ENCODE data around the gene HYOU1.
"Not testable (repeated sequence)": the region's sequence is repeated elsewhere in the genome, so short reads cannot be mapped to it uniquely, and the experiment has no call there.

HYOU1 gene

DNA sequence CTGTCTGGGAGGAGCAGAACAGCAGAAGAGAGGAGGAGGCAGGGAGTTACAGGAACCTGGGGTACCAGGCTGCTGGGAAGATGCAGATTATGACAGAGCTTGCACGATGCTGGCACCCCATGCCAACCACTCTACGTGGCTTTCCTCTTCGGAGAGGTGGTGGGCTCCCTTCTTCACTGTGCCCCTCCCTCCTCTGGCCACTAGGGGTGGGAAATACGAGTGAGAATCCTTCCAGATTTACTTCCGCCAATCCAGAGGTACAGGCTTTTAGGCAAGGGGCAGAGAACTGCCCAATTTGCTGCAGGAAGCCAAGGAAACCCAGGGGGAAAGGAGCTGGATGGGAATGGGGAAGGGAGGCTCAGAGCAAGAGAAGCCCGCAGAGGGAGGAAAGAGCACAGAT is 12.3 kb downstream of the HYOU1 start:
- Mint-ChIP-seq H3K27ac (no peak overlapping the region), H3K36me3 (ENCODE audit: low read depth) (peaks cover 39% of the 10 kb centered on the region), H3K27me3 (ENCODE audit: low read depth) (no peaks in the 10 kb centered on the region), H3K4me1 (ENCODE audit: low read depth) (peaks cover 8% of the 10 kb centered on the region), H3K4me3 (no peak overlapping the region), H3K9me3 (no peaks in the 10 kb centered on the region)

DNA sequence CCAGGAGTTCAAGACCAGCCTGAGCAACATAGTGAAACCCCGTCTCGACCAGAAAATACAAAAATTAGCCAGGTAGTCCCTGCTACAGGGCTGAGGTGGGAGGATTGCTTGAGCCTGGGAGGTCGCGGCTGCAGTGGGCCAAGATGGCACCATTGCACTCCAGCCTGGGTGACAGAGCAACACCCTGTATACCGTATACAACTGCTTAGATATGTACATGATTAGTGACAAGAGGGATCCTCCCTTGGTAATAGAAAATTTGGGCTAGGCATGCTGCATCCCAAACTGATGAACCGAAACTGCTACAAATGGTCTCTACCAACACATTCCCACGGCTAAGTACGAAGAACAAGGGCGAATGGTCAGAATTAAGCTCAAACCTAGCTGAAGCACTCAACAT is 14.1 kb downstream of the HYOU1 start:
- no peaks in the 10 kb centered on the region for H3K27me3 Mint-ChIP-seq (ENCODE audit: low read depth)
- no peak overlapping the region for H3K4me3 Mint-ChIP-seq
- no peak overlapping the region for H3K27ac Mint-ChIP-seq
- H3K36me3 Mint-ChIP-seq (ENCODE audit: low read depth): peaks cover 27% of the 10 kb centered on the region
- H3K4me1 Mint-ChIP-seq (ENCODE audit: low read depth): peaks cover 3% of the 10 kb centered on the region
- no peaks in the 10 kb centered on the region for H3K9me3 Mint-ChIP-seq

DNA sequence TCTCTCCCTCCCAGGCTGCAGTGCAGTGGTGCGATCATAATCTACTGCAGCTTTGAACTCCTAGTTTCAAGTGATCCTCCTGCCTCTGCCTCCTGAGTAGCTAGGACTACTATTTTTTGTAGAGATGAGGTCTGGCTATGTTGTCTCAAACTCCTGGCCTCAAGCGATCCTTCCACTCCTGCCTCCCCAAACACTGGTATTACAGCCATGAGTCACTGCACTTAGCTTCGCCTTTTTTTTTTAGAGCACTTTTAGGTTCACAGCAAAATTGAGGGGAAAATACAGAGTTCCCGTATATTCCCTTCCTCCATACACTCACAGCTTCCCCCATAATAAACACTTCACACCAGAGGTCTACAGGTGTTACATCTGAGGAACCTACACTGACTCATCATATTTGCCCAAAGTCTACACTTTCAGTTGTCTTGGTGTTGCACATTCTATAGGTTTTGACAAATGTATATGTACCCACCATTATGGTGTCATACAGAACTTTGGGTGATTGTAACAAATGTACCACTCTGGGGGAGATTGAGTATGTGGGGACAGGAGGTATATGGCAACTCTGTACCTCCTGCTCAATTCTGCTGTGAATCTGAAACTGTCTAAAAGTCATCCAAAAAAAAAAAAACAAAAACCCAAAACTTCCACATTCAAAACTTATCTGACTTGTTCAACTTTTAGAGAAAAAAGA is 15.0 kb downstream of the HYOU1 start:
- Mint-ChIP-seq H3K27ac (peak overlapping the region; percentile 1), H3K36me3 (ENCODE audit: low read depth) (peaks cover 19% of the 10 kb centered on the region), H3K27me3 (ENCODE audit: low read depth) (no peaks in the 10 kb centered on the region)

DNA sequence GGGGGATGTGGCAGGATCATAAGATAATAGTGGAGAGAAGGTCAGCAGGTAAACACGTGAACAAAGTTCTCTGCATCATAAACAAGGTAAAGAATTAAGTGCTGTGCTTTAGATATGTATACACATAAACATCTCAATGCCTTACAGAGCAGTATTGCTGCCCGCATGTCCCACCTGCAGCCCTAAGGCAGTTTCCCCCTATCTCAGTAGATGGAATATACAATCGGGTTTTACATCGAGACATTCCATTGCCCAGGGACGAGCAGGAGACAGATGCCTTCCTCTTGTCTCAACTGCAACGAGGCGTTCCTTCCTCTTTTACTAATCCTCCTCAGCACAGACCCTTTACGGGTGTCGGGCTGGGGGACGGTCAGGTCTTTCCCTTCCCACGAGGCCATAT is 17.5 kb downstream of the HYOU1 start:
- not testable (repeated sequence) for H3K27ac Mint-ChIP-seq; H3K4me1 Mint-ChIP-seq (ENCODE audit: low read depth); H3K9me3 Mint-ChIP-seq; H3K4me3 Mint-ChIP-seq; H3K36me3 Mint-ChIP-seq (ENCODE audit: low read depth); H3K27me3 Mint-ChIP-seq (ENCODE audit: low read depth)

More for the DNA sequence above, 15.0 kb downstream of the HYOU1 start:
- no peaks in the 10 kb centered on the region for H3K9me3 Mint-ChIP-seq
- no peak overlapping the region for H3K4me3 Mint-ChIP-seq
- peaks cover 3% of the 10 kb centered on the region for H3K4me1 Mint-ChIP-seq (ENCODE audit: low read depth)

DNA sequence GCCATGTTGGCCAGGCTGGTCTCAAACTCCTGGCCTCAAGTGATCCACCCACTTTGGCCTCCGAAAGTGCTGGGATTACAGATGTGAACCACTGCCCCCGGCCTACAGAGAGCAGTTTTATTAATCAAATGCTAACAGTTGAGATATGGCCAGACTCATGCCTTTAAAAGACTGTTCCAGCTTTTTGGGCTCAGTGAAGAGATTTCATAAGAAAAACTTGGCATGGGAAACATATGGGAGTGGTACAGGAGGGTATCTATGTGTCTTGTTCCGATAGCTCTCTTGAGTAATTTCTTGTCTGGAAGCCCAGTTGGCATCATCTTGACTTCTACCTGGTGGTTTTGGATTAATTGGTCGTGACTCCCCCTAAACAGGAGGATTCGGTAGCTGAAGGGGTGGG is 18.1 kb downstream of the HYOU1 start:
- Mint-ChIP-seq H3K27ac (no peak overlapping the region), H3K4me3 (no peak overlapping the region), H3K36me3 (ENCODE audit: low read depth) (no peaks in the 10 kb centered on the region)

DNA sequence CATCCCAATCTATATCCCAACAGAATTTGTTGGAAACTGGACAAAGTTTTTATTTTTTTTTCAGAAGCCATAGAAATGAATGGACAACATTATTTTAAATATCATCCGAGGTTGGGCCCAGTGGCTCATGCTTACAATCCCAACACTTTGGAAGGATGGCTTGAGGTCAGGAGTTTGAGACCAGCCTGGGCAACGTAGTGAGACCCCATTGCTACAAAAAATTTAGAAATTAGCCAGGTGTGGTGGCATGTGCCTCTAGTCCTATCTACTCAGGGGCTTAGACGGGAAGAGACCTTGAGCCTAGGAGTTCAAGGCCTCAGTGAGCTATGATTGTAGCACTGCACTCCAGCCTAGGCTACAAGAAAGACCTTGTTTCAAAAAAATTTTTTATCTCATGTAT is 22.2 kb downstream of the HYOU1 start:
- peaks cover 2% of the 10 kb centered on the region for H3K4me1 Mint-ChIP-seq (ENCODE audit: low read depth)
- no peak overlapping the region for H3K27ac Mint-ChIP-seq
- H3K4me3 Mint-ChIP-seq: no peak overlapping the region
- H3K9me3 Mint-ChIP-seq: no peaks in the 10 kb centered on the region
- no peaks in the 10 kb centered on the region for H3K36me3 Mint-ChIP-seq (ENCODE audit: low read depth)
- H3K27me3 Mint-ChIP-seq (ENCODE audit: low read depth): no peaks in the 10 kb centered on the region

More for the DNA sequence above, 18.1 kb downstream of the HYOU1 start:
- Mint-ChIP-seq H3K4me1 (ENCODE audit: low read depth) (peaks cover 3% of the 10 kb centered on the region), H3K27me3 (ENCODE audit: low read depth) (no peaks in the 10 kb centered on the region), H3K9me3 (no peaks in the 10 kb centered on the region)

DNA sequence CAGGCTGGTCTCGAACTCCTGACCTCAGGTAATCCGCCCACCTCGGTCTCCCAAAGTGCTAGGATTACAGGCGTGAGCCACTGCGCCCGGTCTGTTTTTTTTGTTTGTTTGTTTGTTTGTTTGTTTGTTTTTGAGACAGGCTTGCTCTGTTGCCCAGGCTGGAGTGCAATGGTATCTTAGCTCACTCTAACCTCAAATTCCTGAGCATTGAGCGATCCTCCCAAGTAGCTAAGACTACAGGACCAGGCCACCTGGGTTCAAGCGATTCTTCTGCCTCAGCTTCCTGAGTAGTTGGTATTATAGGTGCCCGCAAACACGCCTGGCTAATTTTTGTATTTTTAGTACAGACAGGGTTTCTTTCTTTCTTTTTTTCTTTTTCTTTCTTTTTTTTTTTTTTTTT is 23.6 kb downstream of the HYOU1 start:
- not testable (repeated sequence) for H3K27me3 Mint-ChIP-seq (ENCODE audit: low read depth); H3K27ac Mint-ChIP-seq; H3K4me3 Mint-ChIP-seq; H3K36me3 Mint-ChIP-seq (ENCODE audit: low read depth); H3K9me3 Mint-ChIP-seq
- peaks cover 13% of the 10 kb centered on the region for H3K4me1 Mint-ChIP-seq (ENCODE audit: low read depth)

DNA sequence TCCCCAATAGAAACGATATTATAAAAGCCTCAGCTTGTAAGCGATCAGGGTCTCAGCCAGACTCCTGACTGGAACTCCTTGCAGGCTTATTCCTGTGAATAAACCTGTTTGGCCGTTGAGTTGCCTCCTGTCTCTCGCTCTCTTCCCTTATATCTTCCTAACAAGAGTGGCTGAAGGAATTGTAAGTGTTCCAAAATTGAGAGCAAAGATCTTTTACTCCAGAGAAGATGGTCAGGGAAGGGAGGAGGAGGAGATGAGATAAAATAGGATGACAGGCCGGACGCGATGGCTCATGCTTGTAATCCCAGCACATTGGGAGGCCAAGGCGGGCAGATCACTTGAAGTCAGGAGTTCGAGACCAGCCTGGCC is 25.1 kb downstream of the HYOU1 start:
- Mint-ChIP-seq H3K36me3 (ENCODE audit: low read depth) (peaks cover 3% of the 10 kb centered on the region), H3K27ac (no peak overlapping the region), H3K27me3 (ENCODE audit: low read depth) (no peaks in the 10 kb centered on the region), H3K9me3 (no peaks in the 10 kb centered on the region), H3K4me3 (no peak overlapping the region), H3K4me1 (ENCODE audit: low read depth) (peaks cover 17% of the 10 kb centered on the region)

DNA sequence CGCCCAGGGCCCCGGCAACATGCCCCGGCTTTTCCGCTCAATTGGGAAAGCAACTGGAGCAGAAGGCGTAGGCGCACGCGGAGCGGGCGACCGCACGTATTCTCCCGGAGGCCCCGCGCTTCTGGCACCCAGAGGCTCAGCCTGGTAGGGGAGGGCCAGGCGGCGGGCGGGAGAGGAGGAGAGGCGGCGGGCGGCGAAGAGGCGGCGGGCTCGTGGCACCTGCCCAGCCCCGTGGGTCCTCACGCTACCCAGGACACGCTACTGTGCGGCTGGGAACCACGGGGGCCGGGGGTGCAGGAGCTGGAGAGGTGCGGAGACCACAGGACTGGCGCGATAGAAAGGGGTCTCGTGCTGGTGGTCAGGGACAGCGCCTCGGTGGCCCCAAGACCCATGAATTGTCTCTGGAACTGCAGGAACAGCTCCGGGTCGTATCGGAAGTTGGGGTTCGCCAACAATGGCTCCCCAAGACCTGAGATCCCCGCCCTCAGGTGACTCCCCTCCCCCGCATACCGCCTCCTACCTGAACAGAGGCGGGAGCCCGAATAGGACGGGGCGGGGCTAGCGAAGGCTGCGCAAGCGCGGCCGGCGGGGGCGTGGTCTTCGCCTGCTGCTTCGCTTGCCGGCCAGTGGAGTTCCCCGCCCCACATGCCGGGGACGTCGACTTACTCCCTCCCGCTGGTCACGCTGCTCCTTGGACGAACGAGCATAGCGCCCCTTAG is 26.5 kb downstream of the HYOU1 start, which contains the start of gene SLC37A4:
Gene SLC37A4, minus strand, starts transcription at position 549 of the 719 bp plus-strand sequence.
- no peaks in the 10 kb centered on the region for H3K27me3 Mint-ChIP-seq (ENCODE audit: low read depth)
- peak within 1 kb of the TSS; percentile 74 for H3K27ac Mint-ChIP-seq
- peak within 1 kb of the TSS; percentile 77 for H3K4me3 Mint-ChIP-seq
- H3K9me3 Mint-ChIP-seq: no peaks in the 10 kb centered on the region
- peaks cover 17% of the 10 kb centered on the region for H3K4me1 Mint-ChIP-seq (ENCODE audit: low read depth)
- H3K36me3 Mint-ChIP-seq (ENCODE audit: low read depth): peaks cover 4% of the 10 kb centered on the region

DNA sequence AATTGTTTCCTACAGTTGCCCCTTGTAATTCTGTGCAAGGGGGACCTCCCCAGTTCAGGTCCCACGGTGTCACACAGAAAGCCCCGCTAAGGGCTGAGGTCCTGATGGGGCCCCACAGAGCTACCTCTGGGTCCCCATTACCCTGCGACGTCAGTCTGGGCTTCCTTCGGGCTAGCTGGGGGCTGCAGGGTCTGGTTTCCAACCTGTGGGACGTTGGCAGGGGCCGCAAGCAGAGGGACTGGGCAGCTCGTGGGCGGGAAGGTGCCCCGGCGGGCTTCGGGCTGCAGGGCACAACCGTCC is 27.0 kb downstream of the HYOU1 start:
- Mint-ChIP-seq H3K27me3 (ENCODE audit: low read depth) (no peaks in the 10 kb centered on the region), H3K4me3 (peak overlapping the region; percentile 77), H3K36me3 (ENCODE audit: low read depth) (peaks cover 8% of the 10 kb centered on the region), H3K9me3 (no peaks in the 10 kb centered on the region), H3K27ac (peak overlapping the region; percentile 70), H3K4me1 (ENCODE audit: low read depth) (peaks cover 17% of the 10 kb centered on the region)

DNA sequence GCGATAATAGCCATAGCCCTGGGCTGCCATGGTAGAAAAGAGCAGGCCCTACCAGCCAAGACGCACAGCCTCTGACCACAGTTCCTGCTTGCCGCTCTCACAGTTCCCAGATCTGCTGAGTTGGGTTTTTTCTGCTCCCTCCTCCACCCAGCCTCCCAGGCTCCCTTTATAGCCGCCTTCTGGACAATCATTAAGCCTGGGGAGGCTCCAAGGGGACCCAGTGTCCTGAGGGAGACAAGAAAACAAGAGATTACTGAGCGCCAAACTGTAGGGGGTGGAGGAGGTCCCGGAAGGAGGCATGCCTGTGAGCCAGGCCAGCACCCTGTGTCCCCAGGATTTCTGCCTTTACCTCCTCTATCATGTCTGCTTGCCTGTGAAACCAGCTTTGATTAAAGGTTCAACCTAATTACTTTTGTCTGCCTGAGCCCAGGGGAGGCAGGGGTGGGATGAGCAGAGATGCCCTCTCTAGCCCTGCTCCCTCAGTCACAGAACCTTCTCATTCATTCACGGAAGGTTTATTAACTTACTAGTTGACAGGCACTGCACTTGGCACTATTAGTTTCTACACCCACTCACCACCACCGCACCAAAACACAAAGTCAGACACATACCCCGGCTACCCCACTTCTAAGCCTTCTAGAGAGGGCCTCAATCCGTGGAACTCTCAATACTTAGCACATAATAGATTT is 27.5 kb downstream of the HYOU1 start:
- H3K27ac Mint-ChIP-seq: peak overlapping the region; percentile 70
- no peaks in the 10 kb centered on the region for H3K27me3 Mint-ChIP-seq (ENCODE audit: low read depth)
- peaks cover 18% of the 10 kb centered on the region for H3K4me1 Mint-ChIP-seq (ENCODE audit: low read depth)
- peaks cover 12% of the 10 kb centered on the region for H3K36me3 Mint-ChIP-seq (ENCODE audit: low read depth)
- peak overlapping the region; percentile 77 for H3K4me3 Mint-ChIP-seq
- no peaks in the 10 kb centered on the region for H3K9me3 Mint-ChIP-seq

DNA sequence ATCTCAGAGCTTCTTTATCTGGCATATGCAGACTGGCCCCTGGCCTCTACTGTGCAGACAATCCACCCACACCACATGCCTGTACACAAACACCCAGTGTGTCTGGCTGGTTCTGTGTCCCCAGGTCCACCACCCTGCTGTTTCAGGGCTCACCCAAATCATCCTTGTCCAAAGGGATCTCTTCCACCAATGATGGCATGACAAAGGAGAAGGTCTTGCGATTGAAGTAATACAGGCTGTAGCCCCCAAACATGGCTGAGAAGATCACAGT is 28.0 kb downstream of the HYOU1 start:
- H3K4me1 Mint-ChIP-seq (ENCODE audit: low read depth): peaks cover 20% of the 10 kb centered on the region
- H3K27ac Mint-ChIP-seq: no peak overlapping the region
- H3K9me3 Mint-ChIP-seq: no peaks in the 10 kb centered on the region
- H3K36me3 Mint-ChIP-seq (ENCODE audit: low read depth): peaks cover 17% of the 10 kb centered on the region
- H3K27me3 Mint-ChIP-seq (ENCODE audit: low read depth): no peaks in the 10 kb centered on the region
- peak overlapping the region; percentile 77 for H3K4me3 Mint-ChIP-seq

DNA sequence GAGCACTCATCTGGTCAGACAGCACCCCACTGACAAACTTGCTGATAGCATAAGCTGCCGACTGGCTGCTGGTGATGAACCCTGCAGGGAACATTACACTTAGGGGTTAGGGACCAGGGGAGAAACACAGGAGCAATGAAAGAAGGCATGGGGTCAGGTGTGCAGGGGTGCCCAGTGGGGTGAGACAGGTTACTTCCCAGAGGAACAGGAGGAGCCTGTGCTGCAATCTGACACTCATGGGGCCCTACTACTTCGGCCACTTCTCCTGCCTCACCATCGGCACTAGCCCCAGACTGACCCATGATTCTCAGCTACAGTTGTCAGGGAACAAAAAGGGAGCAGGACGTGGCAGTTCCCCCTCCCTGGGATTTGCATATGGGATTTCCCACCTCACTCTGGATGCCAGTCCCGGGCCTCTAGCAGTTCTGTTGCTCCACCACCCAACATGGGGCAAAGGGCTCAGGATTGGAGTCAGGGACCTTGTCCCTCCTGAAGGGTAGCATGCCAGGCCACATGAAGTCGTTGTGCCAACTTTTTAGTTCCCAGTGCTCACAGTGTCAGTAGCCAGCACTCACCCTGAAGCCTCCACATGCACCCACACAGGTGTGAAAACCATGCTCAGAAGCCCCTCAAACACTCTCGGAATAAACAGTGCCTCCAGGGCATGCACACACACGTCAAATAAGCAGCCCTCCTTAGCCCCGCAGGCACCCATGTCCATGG is 28.5 kb downstream of the HYOU1 start:
- H3K27ac Mint-ChIP-seq: no peak overlapping the region
- no peaks in the 10 kb centered on the region for H3K9me3 Mint-ChIP-seq
- no peak overlapping the region for H3K4me3 Mint-ChIP-seq

DNA sequence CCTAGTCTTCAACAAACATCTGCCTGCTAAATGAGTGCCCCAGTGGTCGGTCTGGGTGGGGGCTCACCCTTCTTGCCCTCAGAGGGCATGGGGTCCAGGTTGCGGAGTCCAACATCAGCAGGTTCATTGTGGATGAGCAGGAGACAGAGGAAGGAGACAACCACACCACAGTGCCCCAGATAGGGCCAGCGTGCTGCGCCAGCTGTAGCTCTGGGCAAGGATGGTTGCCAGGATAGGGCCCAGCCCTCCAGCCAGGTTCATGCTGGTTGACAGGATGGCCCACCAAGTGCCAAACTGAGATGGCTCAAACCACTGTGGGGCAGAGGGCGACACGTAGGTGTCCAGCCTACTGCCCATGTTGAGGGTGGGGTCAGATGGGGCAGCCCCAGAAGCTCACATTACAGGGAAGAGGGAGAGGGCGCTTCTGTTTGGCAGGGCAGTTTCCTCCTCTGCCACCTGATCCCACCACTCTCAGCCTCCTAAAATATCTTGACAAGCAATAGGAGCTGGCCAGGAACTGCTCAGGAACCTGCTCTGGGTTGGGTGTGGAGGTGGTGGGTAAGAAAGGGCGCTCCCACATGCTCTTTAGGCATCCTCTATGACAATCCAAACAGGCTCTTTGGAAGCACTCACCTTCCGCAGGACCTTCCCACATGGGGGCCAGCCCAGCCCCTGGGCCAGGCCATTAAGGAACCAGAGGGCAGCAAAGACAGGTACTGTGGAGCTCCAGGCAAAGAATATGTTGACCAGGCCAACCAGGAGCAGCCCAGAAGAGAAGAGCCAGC is 29.3 kb downstream of the HYOU1 start:
- H3K27ac Mint-ChIP-seq: peak overlapping the region; percentile 26
- no peaks in the 10 kb centered on the region for H3K27me3 Mint-ChIP-seq (ENCODE audit: low read depth)
- H3K4me3 Mint-ChIP-seq: no peak overlapping the region
- peaks cover 24% of the 10 kb centered on the region for H3K4me1 Mint-ChIP-seq (ENCODE audit: low read depth)
- H3K36me3 Mint-ChIP-seq (ENCODE audit: low read depth): peaks cover 22% of the 10 kb centered on the region
- no peaks in the 10 kb centered on the region for H3K9me3 Mint-ChIP-seq

More for the DNA sequence above, 28.5 kb downstream of the HYOU1 start:
- Mint-ChIP-seq H3K4me1 (ENCODE audit: low read depth) (peaks cover 22% of the 10 kb centered on the region), H3K27me3 (ENCODE audit: low read depth) (no peaks in the 10 kb centered on the region), H3K36me3 (ENCODE audit: low read depth) (peaks cover 20% of the 10 kb centered on the region)
